Hepatocyte (in vitro differentiated cells): Measurements from ENCODE around the gene SOX13. TPM values are rescaled to one million over a fixed set of nuclear protein-coding genes. Genes with fewer than 3 reads are reported as not detected.

Experiments used
- DNase-seq: peaks from one replicate; pipeline ENCODE4 v3.0.0-alpha.2; 2016; ENCODE audit warnings: low spot score
- H2AFZ ChIP-seq: fragments of 200-600 bp; sonication (generic); 2 replicates; pipeline ENCODE4 v1.6.0; 2016; ENCODE audit warnings: antibody characterized with exemption, mild to moderate bottlenecking
- H3K27ac ChIP-seq: fragments of 200-600 bp; sonication (generic); 2 replicates; pipeline ENCODE4 v1.5.1; 2016; ENCODE audit warnings: mild to moderate bottlenecking
- H3K27me3 ChIP-seq: fragments of 200-600 bp; sonication (generic); 2 replicates; pipeline ENCODE4 v1.6.1; 2016
- H3K36me3 ChIP-seq: fragments of 200-600 bp; sonication (generic); replicated peaks from 2 replicates; pipeline ENCODE4 v1.5.1; 2016; ENCODE audit warnings: low read depth; ENCODE audit not compliant: insufficient read depth
- H3K4me1 ChIP-seq: fragments of 200-600 bp; sonication (generic); 2 replicates; pipeline ENCODE4 v1.5.1; 2016; ENCODE audit warnings: mild to moderate bottlenecking, moderate library complexity; ENCODE audit not compliant: insufficient read depth
- H3K4me2 ChIP-seq: fragments of 200-600 bp; sonication (generic); 2 replicates; pipeline ENCODE4 v1.6.0; 2016
- H3K4me3 ChIP-seq: fragments of 200-600 bp; sonication (generic); 2 replicates; pipeline ENCODE4 v1.5.1; 2016; ENCODE audit warnings: mild to moderate bottlenecking
- H3K79me2 ChIP-seq: fragments of 200-600 bp; sonication (generic); 2 replicates; pipeline ENCODE4 v1.6.0; 2017; ENCODE audit warnings: mild to moderate bottlenecking
- H3K9me2 ChIP-seq: fragments of 200-600 bp; sonication (generic); replicated peaks from 2 replicates; pipeline ENCODE4 v1.6.0; 2017; ENCODE audit warnings: mild to moderate bottlenecking; ENCODE audit not compliant: insufficient read depth
- H3K9me3 ChIP-seq: fragments of 200-600 bp; sonication (generic); 2 replicates; pipeline ENCODE4 v1.5.1; 2016; ENCODE audit warnings: low read depth, mild to moderate bottlenecking
- H4K20me1 ChIP-seq: fragments of 200-600 bp; sonication (generic); 2 replicates; pipeline ENCODE4 v1.6.0; 2016; ENCODE audit warnings: mild to moderate bottlenecking; ENCODE audit not compliant: insufficient read depth, poor library complexity, severe bottlenecking
- EZH2 ChIP-seq: fragments of 200-600 bp; sonication (generic); IDR thresholded peaks from 2 replicates; pipeline ENCODE4 v1.6.1; 2016; ENCODE audit warnings: antibody characterized with exemption, mild to moderate bottlenecking, borderline replicate concordance
- EZH2phosphoT487 ChIP-seq: fragments of 200-600 bp; sonication (generic); IDR thresholded peaks from one replicate; pipeline ENCODE4 v1.6.1; 2018; ENCODE audit warnings: antibody characterized with exemption, mild to moderate bottlenecking, low read depth, moderate library complexity; ENCODE audit not compliant: unreplicated experiment, severe bottlenecking
- WGBS: methylation state at CpG from one replicate; pipeline ENCODE4 v1.1.6; 2016; ENCODE audit warnings: low lambda C conversion rate; ENCODE audit errors: missing lambda C conversion rate; 5-methylcytosine and 5-hydroxymethylcytosine counted together
- polyA plus RNA-seq: library from polyadenylated mRNA; unstranded; fragments of >200 nt; fragmentation: Nextera tagmentation; extraction: Ambion mirVana; gene quantifications from 2 replicates; pipeline ENCODE4 v1.2.1, GENCODE V29; 2016
- total RNA-seq: library from RNA; depleted of rRNA; stranded (reverse); fragments of >200 nt; gene quantifications from 2 replicates; pipeline ENCODE4 v1.2.3, GENCODE V29; 2014
- TF ChIP-seq, protein P1 (sequence below): fragments of 200-600 bp; sonication (generic); IDR thresholded peaks from 2 replicates; pipeline ENCODE4 v1.5.1; 2016; ENCODE audit warnings: antibody characterized with exemption, mild to moderate bottlenecking; ENCODE audit not compliant: poor library complexity

Gene SOX13
- total and polyA plus RNA-seq, 2 experiments from 2014 or later = 11.9 to 22.3 TPM

DNA sequence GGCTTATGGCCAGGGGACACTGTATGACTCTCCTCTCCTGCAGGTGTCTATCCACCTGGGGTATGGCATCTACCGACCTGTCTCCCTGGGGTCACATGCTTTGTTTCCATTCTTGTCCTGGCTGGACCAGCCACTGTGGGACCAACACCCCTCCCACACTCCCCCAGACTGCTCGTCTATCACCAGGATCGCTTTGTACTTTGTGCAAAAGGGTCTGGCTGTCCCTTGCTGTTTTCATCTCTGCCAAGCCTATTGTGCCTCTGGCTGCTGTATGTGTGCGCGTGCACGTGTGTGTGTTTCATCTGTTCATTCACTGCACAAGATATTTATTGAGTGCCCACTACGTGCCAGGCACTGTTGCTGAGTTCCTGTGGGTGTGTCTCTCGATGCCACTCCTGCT lies 53.5 kb downstream of the SOX13 start:
- Histone ChIP-seq H3K9me3 (no peaks in the 10 kb centered on the region), H3K36me3 (no peaks in the 10 kb centered on the region), H3K4me3 (no peak overlapping the region), H3K4me1 (peaks cover 24% of the 10 kb centered on the region), H3K4me2 (no peak overlapping the region), H3K27ac (no peak overlapping the region), H3K27me3 (no peaks in the 10 kb centered on the region), H3K79me2 (no peaks in the 10 kb centered on the region), H4K20me1 (no peaks in the 10 kb centered on the region), H2AFZ (no peak overlapping the region), H3K9me2 (no peaks in the 10 kb centered on the region)
- 83% methylated on average over 8 of the region's 8 CpGs for WGBS
- no peak for TF ChIP-seq EZH2
- no peak for TF ChIP-seq EZH2phosphoT487
- TF ChIP-seq, protein P1, sequence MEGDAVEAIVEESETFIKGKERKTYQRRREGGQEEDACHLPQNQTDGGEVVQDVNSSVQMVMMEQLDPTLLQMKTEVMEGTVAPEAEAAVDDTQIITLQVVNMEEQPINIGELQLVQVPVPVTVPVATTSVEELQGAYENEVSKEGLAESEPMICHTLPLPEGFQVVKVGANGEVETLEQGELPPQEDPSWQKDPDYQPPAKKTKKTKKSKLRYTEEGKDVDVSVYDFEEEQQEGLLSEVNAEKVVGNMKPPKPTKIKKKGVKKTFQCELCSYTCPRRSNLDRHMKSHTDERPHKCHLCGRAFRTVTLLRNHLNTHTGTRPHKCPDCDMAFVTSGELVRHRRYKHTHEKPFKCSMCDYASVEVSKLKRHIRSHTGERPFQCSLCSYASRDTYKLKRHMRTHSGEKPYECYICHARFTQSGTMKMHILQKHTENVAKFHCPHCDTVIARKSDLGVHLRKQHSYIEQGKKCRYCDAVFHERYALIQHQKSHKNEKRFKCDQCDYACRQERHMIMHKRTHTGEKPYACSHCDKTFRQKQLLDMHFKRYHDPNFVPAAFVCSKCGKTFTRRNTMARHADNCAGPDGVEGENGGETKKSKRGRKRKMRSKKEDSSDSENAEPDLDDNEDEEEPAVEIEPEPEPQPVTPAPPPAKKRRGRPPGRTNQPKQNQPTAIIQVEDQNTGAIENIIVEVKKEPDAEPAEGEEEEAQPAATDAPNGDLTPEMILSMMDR = no peak
- DNase-seq = no peak

DNA sequence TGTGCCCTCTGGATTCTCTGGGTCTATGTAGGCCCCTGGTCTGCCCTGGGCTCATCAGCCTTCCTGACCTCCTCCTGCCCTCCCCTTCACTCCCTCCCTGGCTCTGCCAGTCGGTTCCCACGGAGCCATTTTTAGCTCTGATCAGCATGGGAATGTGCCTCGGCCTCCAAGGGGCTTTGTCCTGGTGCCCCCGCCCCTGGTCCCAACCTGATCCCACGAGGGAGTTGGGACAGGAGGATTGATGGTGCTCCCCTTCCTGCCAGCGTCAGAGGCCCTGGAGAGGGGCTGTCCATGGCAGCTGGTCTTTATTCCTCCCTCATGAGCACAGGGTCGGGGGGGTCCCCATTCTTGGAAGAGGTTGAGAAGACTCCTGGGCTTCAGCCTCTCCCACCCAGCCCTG lies 54.0 kb downstream of the SOX13 start:
- peak overlapping the region; percentile 16 for H3K27ac ChIP-seq
- H3K4me3 ChIP-seq = no peak overlapping the region
- H3K36me3 ChIP-seq = no peaks in the 10 kb centered on the region
- WGBS = 62% methylated on average over 6 of the region's 7 CpGs
- H3K9me3 ChIP-seq = no peaks in the 10 kb centered on the region
- H3K4me1 ChIP-seq = peaks cover 27% of the 10 kb centered on the region
- H3K4me2 ChIP-seq = no peak overlapping the region
- no peaks in the 10 kb centered on the region for H3K79me2 ChIP-seq
- no peaks in the 10 kb centered on the region for H3K27me3 ChIP-seq
- H2AFZ ChIP-seq = no peak overlapping the region
- TF ChIP-seq, protein P1 = no peak
- DNase-seq = no peak
- H4K20me1 ChIP-seq = no peaks in the 10 kb centered on the region
- H3K9me2 ChIP-seq = no peaks in the 10 kb centered on the region

GRCh38 chr1:204127597-204128242 lies 54.8 kb downstream of the SOX13 start:
- no peak overlapping the region for H3K4me2 ChIP-seq
- peaks cover 27% of the 10 kb centered on the region for H3K4me1 ChIP-seq
- WGBS = 69% methylated on average over 5 of the region's 5 CpGs
- no peaks in the 10 kb centered on the region for H3K9me2 ChIP-seq
- H3K36me3 ChIP-seq = no peaks in the 10 kb centered on the region
- no peaks in the 10 kb centered on the region for H3K79me2 ChIP-seq
- H3K4me3 ChIP-seq = no peak overlapping the region
- H3K27ac ChIP-seq = peak overlapping the region; percentile 16
- H3K9me3 ChIP-seq = no peaks in the 10 kb centered on the region
- peak; percentile 86 for DNase-seq
- TF ChIP-seq, protein P1 = peak; percentile 92
- TF ChIP-seq EZH2phosphoT487 (no peak), EZH2 (no peak)
- no peak overlapping the region for H2AFZ ChIP-seq
- no peaks in the 10 kb centered on the region for H3K27me3 ChIP-seq
- no peaks in the 10 kb centered on the region for H4K20me1 ChIP-seq

DNA sequence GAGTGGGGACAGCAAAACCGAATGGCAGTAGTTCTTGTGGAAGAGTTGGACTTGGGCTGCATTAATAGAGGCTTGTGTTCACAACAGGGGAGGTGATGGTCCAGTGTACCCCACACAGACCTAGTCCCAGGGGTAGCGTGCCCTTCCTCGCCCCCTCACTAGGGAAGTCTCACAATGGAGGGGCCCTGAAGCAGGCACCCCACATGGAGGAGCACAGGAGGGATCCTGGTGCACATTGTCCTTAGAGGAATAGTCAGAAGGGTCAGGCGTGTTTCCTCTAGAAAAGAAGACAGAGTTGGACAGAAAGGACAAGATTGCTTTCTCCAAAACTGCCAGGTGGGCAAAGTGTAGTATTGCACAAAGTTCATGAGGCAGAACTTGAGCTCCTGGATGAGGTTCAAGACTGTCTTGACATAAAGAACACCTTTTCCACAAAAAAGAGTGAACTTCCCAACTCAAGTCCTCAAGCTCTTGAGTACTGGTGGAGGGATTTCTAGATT lies 55.6 kb downstream of the SOX13 start:
- H4K20me1 ChIP-seq = no peaks in the 10 kb centered on the region
- no peak overlapping the region for H2AFZ ChIP-seq
- H3K27me3 ChIP-seq = no peaks in the 10 kb centered on the region
- no peaks in the 10 kb centered on the region for H3K36me3 ChIP-seq
- WGBS = 75% methylated on average over 4 of the region's 4 CpGs
- H3K9me3 ChIP-seq = no peaks in the 10 kb centered on the region
- TF ChIP-seq EZH2phosphoT487 (no peak), EZH2 (no peak)
- TF ChIP-seq, protein P1 = no peak
- no peak overlapping the region for H3K27ac ChIP-seq
- DNase-seq = no peak
- H3K4me3 ChIP-seq = no peak overlapping the region
- H3K79me2 ChIP-seq = no peaks in the 10 kb centered on the region
- no peaks in the 10 kb centered on the region for H3K9me2 ChIP-seq
- peaks cover 27% of the 10 kb centered on the region for H3K4me1 ChIP-seq
- H3K4me2 ChIP-seq = peak overlapping the region; percentile 71
